IMR-90 (cell line): Measurements from ENCODE around the gene CUX1. TPM values are rescaled to one million over a fixed set of nuclear protein-coding genes. Genes with fewer than 3 reads are reported as not detected.

Experiments used
- ATAC-seq: fragments of 200-7000 bp; cut with Tn5 transposase; 2 replicates; pipeline ENCODE4 v1.9.1; 2020; ENCODE audit warnings: low read depth, mild to moderate bottlenecking, moderate library complexity
- BruUV-seq: library from RNA; stranded (reverse); fragments of 400-500 nt; replicated peaks from 2 replicates; lab custom pipeline; 2021; lab: Mats Ljungman, UMichigan
- CTCF ChIA-PET: fragments of 300-600 bp; formaldehyde crosslinking; extraction: SDS; loops from one replicate; lab custom pipeline; 2021; ENCODE audit warnings: antibody characterized with exemption; lab: Yijun Ruan, JAX
- POLR2A ChIA-PET: fragments of 300-600 bp; sonication (Branson Sonifier 250); formaldehyde crosslinking; loops from one replicate; lab custom pipeline; 2022; ENCODE audit warnings: antibody characterized with exemption; ENCODE audit not compliant: unreplicated experiment; lab: Charles Lee
- DNase-seq: peaks from one replicate; pipeline ENCODE4 v3.0.0; 2013
- H2AFZ ChIP-seq: replicated peaks from 2 replicates; pipeline ENCODE3; 2013; ENCODE audit warnings: low read length, mild to moderate bottlenecking; ENCODE audit not compliant: poor library complexity
- H2AK5ac ChIP-seq: 2 replicates; pipeline ENCODE4 v1.6.1; 2013; ENCODE audit warnings: low read depth, low read length, inconsistent platforms
- H2AK9ac ChIP-seq: replicated peaks from 2 replicates; pipeline ENCODE3; 2013; ENCODE audit warnings: mild to moderate bottlenecking, low read depth, low read length, moderate library complexity; ENCODE audit not compliant: poor library complexity
- H2BK120ac ChIP-seq: 2 replicates; pipeline ENCODE4 v1.6.1; 2013; ENCODE audit warnings: low read depth, low read length, inconsistent platforms
- H2BK15ac ChIP-seq: 3 replicates; pipeline ENCODE4 v1.6.1; 2013; ENCODE audit warnings: low read depth, low read length, inconsistent platforms
- H2BK20ac ChIP-seq: 2 replicates; pipeline ENCODE4 v1.6.1; 2013; ENCODE audit warnings: low read depth, mild to moderate bottlenecking, inconsistent platforms, low read length, moderate library complexity
- H2BK5ac ChIP-seq: 2 replicates; pipeline ENCODE4 v1.6.1; 2013; ENCODE audit warnings: mild to moderate bottlenecking, low read depth, low read length, inconsistent platforms; ENCODE audit not compliant: poor library complexity, severe bottlenecking
- H3K14ac ChIP-seq: replicated peaks from 2 replicates; pipeline ENCODE4 v1.6.1; 2013; ENCODE audit warnings: low read depth, low read length, inconsistent platforms
- H3K18ac ChIP-seq: 2 replicates; pipeline ENCODE4 v1.6.1; 2013; ENCODE audit warnings: low read depth, low read length, control low read depth
- H3K23ac ChIP-seq: 2 replicates; pipeline ENCODE4 v1.6.1; 2013; ENCODE audit warnings: low read depth, low read length, inconsistent platforms
- H3K27ac ChIP-seq: 2 replicates; pipeline ENCODE4 v1.5.1; 2013; ENCODE audit warnings: mild to moderate bottlenecking, control low read depth, low read length; ENCODE audit not compliant: insufficient read depth
- H3K27me3 ChIP-seq: 2 replicates; pipeline ENCODE4 v1.6.1; 2013; ENCODE audit warnings: low read length; ENCODE audit not compliant: control insufficient read depth, insufficient read depth
- H3K36me3 ChIP-seq: 2 replicates; pipeline ENCODE4 v1.6.1; 2013; ENCODE audit warnings: low read length, mixed read lengths; ENCODE audit not compliant: control insufficient read depth, insufficient read depth
- H3K4ac ChIP-seq: 2 replicates; pipeline ENCODE4 v1.6.1; 2013; ENCODE audit warnings: low read depth, low read length, inconsistent platforms
- H3K4me1 ChIP-seq: 2 replicates; pipeline ENCODE4 v1.6.1; 2013; ENCODE audit warnings: low read length, mixed read lengths; ENCODE audit not compliant: control insufficient read depth, insufficient read depth
- H3K4me2 ChIP-seq: 2 replicates; pipeline ENCODE4 v1.6.1; 2013; ENCODE audit warnings: low read depth, mild to moderate bottlenecking, control low read depth, low read length, moderate library complexity
- H3K4me3 ChIP-seq: 2 replicates; pipeline ENCODE4 v1.5.1; 2013; ENCODE audit warnings: low read depth, mild to moderate bottlenecking, control low read depth, low read length, moderate library complexity; ENCODE audit not compliant: insufficient read depth
- H3K56ac ChIP-seq: 2 replicates; pipeline ENCODE4 v1.6.1; 2013; ENCODE audit warnings: low read length, inconsistent platforms; ENCODE audit not compliant: insufficient read depth; ENCODE audit errors: extremely low read depth
- H3K79me1 ChIP-seq, 2 experiments: 2 replicates each; pipeline ENCODE4 v1.6.1; 2013; ENCODE audit warnings: low read length in 2 of 2, inconsistent platforms in 1 of 2, low read depth in 1 of 2
- H3K9ac ChIP-seq: 2 replicates; pipeline ENCODE4 v1.6.1; 2013; ENCODE audit warnings: low read depth, low read length, control low read depth
- H3K9me1 ChIP-seq: 2 replicates; pipeline ENCODE4 v1.6.1; 2013; ENCODE audit warnings: low read length, inconsistent platforms; ENCODE audit not compliant: insufficient read depth
- H3K9me3 ChIP-seq: 2 replicates; pipeline ENCODE4 v1.6.1; 2013; ENCODE audit warnings: low read length; ENCODE audit not compliant: control insufficient read depth, insufficient read depth
- H4K20me1 ChIP-seq: 2 replicates; pipeline ENCODE4 v1.6.1; 2013; ENCODE audit warnings: low read length, inconsistent platforms; ENCODE audit not compliant: insufficient read depth
- H4K5ac ChIP-seq: 2 replicates; pipeline ENCODE4 v1.6.1; 2013; ENCODE audit warnings: mild to moderate bottlenecking, low read depth, low read length, control low read depth
- H4K8ac ChIP-seq, 2 experiments: 2 replicates each; pipeline ENCODE4 v1.6.1; 2013; ENCODE audit warnings: low read depth in 2 of 2, low read length in 2 of 2, control low read depth in 1 of 2, inconsistent platforms in 1 of 2
- H4K91ac ChIP-seq: 2 replicates; pipeline ENCODE4 v1.6.1; 2013; ENCODE audit warnings: low read depth, low read length, inconsistent platforms; ENCODE audit not compliant: insufficient read depth
- BHLHE40 ChIP-seq: fragments of 150-350 bp; IDR thresholded peaks from 2 replicates; pipeline ENCODE4 v1.6.1; 2016; ENCODE audit warnings: mild to moderate bottlenecking, low read depth, low read length
- CEBPB ChIP-seq: IDR thresholded peaks from 2 replicates; pipeline ENCODE4 v1.6.1; 2012; ENCODE audit warnings: low read depth, low read length, improper control_type of control experiment
- CHD1 ChIP-seq: IDR thresholded peaks from 2 replicates; pipeline ENCODE4 v1.6.1; 2012; ENCODE audit warnings: low read depth, low read length, improper control_type of control experiment
- CTCF ChIP-seq: conservative IDR thresholded peaks from 2 replicates; pipeline ENCODE4 v1.5.1; 2012; ENCODE audit warnings: mild to moderate bottlenecking, low read depth, low read length, improper control_type of control experiment
- ELK1 ChIP-seq: fragments of 150-350 bp; IDR thresholded peaks from 2 replicates; pipeline ENCODE4 v1.6.1; 2016; ENCODE audit warnings: low read depth, mild to moderate bottlenecking, low read length, moderate library complexity, borderline replicate concordance
- FOS ChIP-seq: fragments of 150-350 bp; IDR thresholded peaks from 2 replicates; pipeline ENCODE4 v1.6.1; 2016; ENCODE audit warnings: low read depth, low read length
- MAFK ChIP-seq: IDR thresholded peaks from 2 replicates; pipeline ENCODE4 v1.6.1; 2012; ENCODE audit warnings: low read depth, low read length, improper control_type of control experiment
- MAZ ChIP-seq: IDR thresholded peaks from 2 replicates; pipeline ENCODE4 v1.6.1; 2012; ENCODE audit warnings: low read depth, mild to moderate bottlenecking, low read length, improper control_type of control experiment, moderate library complexity, borderline replicate concordance
- MXI1 ChIP-seq: IDR thresholded peaks from 2 replicates; pipeline ENCODE4 v1.6.1; 2012; ENCODE audit warnings: low read depth, mild to moderate bottlenecking, low read length, moderate library complexity, borderline replicate concordance
- NFE2L2 ChIP-seq: fragments of 150-350 bp; IDR thresholded peaks from 2 replicates; pipeline ENCODE4 v1.6.1; 2016; ENCODE audit warnings: low read depth, mild to moderate bottlenecking, low read length
- POLR2A ChIP-seq: IDR thresholded peaks from 2 replicates; pipeline ENCODE4 v1.6.1; 2012; ENCODE audit warnings: mild to moderate bottlenecking, low read depth, low read length
- RAD21 ChIP-seq: IDR thresholded peaks from 2 replicates; pipeline ENCODE4 v1.6.1; 2012; ENCODE audit warnings: low read length, improper control_type of control experiment
- RCOR1 ChIP-seq: IDR thresholded peaks from 2 replicates; pipeline ENCODE4 v1.6.1; 2012; ENCODE audit warnings: mild to moderate bottlenecking, low read length, improper control_type of control experiment; ENCODE audit not compliant: insufficient replicate concordance
- RFX5 ChIP-seq: IDR thresholded peaks from 2 replicates; pipeline ENCODE4 v1.8.0; 2012; ENCODE audit warnings: low read depth, mild to moderate bottlenecking, low read length, moderate library complexity
- SMC3 ChIP-seq: fragments of 150-350 bp; IDR thresholded peaks from 2 replicates; pipeline ENCODE4 v1.6.1; 2016; ENCODE audit warnings: low read depth, mild to moderate bottlenecking, antibody characterized with exemption, low read length, moderate library complexity
- USF2 ChIP-seq: fragments of 150-350 bp; IDR thresholded peaks from 2 replicates; pipeline ENCODE4 v1.6.1; 2017; ENCODE audit warnings: mild to moderate bottlenecking, antibody characterized with exemption, low read length, low read depth
- WGBS, 2 experiments: methylation state at CpG; one replicate each; pipeline versions ENCODE4 v1.1.5 to v1.1.7; 2013; ENCODE audit warnings: missing lambda C conversion rate in 2 of 2; ENCODE audit not compliant: insufficient read length in 1 of 2; ENCODE audit errors: extremely low coverage in 2 of 2; 5-methylcytosine and 5-hydroxymethylcytosine counted together
- dilution Hi-C: fragments of 300-500 bp; cut with HindIII; formaldehyde crosslinking; loops from one replicate; pipeline ENCODE4 v1.14.3; 2018; ENCODE audit warnings: low sequenced_read_pairs; ENCODE audit not compliant: unreplicated experiment
- in situ Hi-C: fragments of 300-500 bp; cut with MboI; formaldehyde crosslinking; loops from 3 replicates; pipeline ENCODE4 v1.14.3; 2019; ENCODE audit warnings: low sequenced_read_pairs, inconsistent platforms, mixed read lengths
- intact Hi-C: fragments of 100-400 bp; cut with micrococcal nuclease; formaldehyde crosslinking; loops from 2 replicates; pipeline ENCODE4 v1.10.0; 2022
- polyA plus RNA-seq, 3 experiments: library from polyadenylated mRNA; depleted of rRNA; stranded (reverse); fragments of >200 nt; gene quantifications; 2 replicates each; pipeline ENCODE4 v1.2.3, GENCODE V29; 2012; ENCODE audit warnings: low replicate concordance in 1 of 3
- total RNA-seq: library from RNA; depleted of rRNA; stranded (reverse); fragments of >200 nt; gene quantifications from 2 replicates; pipeline ENCODE4 v1.2.3, GENCODE V29; 2012

The CUX1 gene
- total and polyA plus RNA-seq, 2 of the 4 experiments (the other 2 are of a cell fraction) = 19.7 to 46.4 TPM

GRCh38 chr7:101782476-101782875 is 35.0 kb upstream of the CUX1 start:
- Histone ChIP-seq H3K4me1 (no peaks in the 10 kb centered on the region), H3K9ac (no peak overlapping the region), H3K9me1 (0 out of 2 replicates have a peak, but pooled peaks cover 3% of the 10 kb centered on the region), H4K20me1 (no peaks in the 10 kb centered on the region), H3K27me3 (peaks cover 55% of the 10 kb centered on the region), H2AK9ac (no peak overlapping the region), H3K27ac (no peak overlapping the region), H3K36me3 (no peaks in the 10 kb centered on the region), H4K8ac (no peak overlapping the region), H3K4ac (no peak overlapping the region), H3K79me1 (no peaks in the 10 kb centered on the region), H2AFZ (no peak overlapping the region), H3K9me3 (no peaks in the 10 kb centered on the region), H2BK15ac (no peak overlapping the region), H2AK5ac (no peak overlapping the region), H2BK20ac (no peak overlapping the region), H2BK5ac (no peak overlapping the region), H3K4me3 (no peak overlapping the region), H4K5ac (no peak overlapping the region), H4K91ac (no peak overlapping the region), H3K56ac (no peak overlapping the region), H3K4me2 (no peak overlapping the region), H3K23ac (no peak overlapping the region), H3K18ac (no peak overlapping the region), H3K14ac (no peak overlapping the region), H2BK120ac (no peak overlapping the region)
- no peak for TF ChIP-seq BHLHE40
- no peak for TF ChIP-seq FOS
- no peak for TF ChIP-seq SMC3
- no peak for TF ChIP-seq CHD1
- TF ChIP-seq ELK1 = no peak
- TF ChIP-seq MXI1 = no peak
- TF ChIP-seq RCOR1 = no peak
- TF ChIP-seq MAZ = no peak
- no peak for TF ChIP-seq POLR2A
- TF ChIP-seq NFE2L2 = no peak
- no peak for TF ChIP-seq RFX5
- TF ChIP-seq RAD21 = no peak
- TF ChIP-seq MAFK = no peak
- no peak for TF ChIP-seq USF2
- no peak for TF ChIP-seq CEBPB
- TF ChIP-seq CTCF = no peak
- ChIA-PET POLR2A (no interaction called here), CTCF (no interaction called here)
- no TSS peak for BruUV-seq
- in situ Hi-C loops (no loop called here), intact Hi-C loops (no loop called here), dilution Hi-C loops (no loop called here)
- WGBS, 2 experiments = no CpG with 5 or more reads among the region's 3 CpGs
- DNase-seq (no peak), ATAC-seq (no peak)
